Activated naive CD4-positive, alpha-beta T cell treated with anti-CD3 and anti-CD28 coated beads, Interleukin-2, amount 50 U/mL, for 24 hours (primary cell): Measurements from ENCODE around the gene STARD9.
"Not testable (repeated sequence)": the region's sequence is repeated elsewhere in the genome, so short reads cannot be mapped to it uniquely, and the experiment has no call there.

Experiments used
- H3K27ac Mint-ChIP-seq: one replicate; pipeline ENCODE4 v1.8.0; 2021; ENCODE audit warnings: mild to moderate bottlenecking, mixed read lengths
- H3K27me3 Mint-ChIP-seq: one replicate; pipeline ENCODE4 v1.8.0; 2021; ENCODE audit warnings: mixed read lengths
- H3K36me3 Mint-ChIP-seq: one replicate; pipeline ENCODE4 v1.8.0; 2021; ENCODE audit warnings: mixed read lengths
- H3K4me1 Mint-ChIP-seq: one replicate; pipeline ENCODE4 v1.8.0; 2021; ENCODE audit warnings: mixed read lengths
- H3K4me3 Mint-ChIP-seq: one replicate; pipeline ENCODE4 v1.8.0; 2021; ENCODE audit warnings: mild to moderate bottlenecking, mixed read lengths
- H3K9me3 Mint-ChIP-seq: one replicate; pipeline ENCODE4 v1.8.0; 2021; ENCODE audit warnings: mixed read lengths

The STARD9 gene

DNA sequence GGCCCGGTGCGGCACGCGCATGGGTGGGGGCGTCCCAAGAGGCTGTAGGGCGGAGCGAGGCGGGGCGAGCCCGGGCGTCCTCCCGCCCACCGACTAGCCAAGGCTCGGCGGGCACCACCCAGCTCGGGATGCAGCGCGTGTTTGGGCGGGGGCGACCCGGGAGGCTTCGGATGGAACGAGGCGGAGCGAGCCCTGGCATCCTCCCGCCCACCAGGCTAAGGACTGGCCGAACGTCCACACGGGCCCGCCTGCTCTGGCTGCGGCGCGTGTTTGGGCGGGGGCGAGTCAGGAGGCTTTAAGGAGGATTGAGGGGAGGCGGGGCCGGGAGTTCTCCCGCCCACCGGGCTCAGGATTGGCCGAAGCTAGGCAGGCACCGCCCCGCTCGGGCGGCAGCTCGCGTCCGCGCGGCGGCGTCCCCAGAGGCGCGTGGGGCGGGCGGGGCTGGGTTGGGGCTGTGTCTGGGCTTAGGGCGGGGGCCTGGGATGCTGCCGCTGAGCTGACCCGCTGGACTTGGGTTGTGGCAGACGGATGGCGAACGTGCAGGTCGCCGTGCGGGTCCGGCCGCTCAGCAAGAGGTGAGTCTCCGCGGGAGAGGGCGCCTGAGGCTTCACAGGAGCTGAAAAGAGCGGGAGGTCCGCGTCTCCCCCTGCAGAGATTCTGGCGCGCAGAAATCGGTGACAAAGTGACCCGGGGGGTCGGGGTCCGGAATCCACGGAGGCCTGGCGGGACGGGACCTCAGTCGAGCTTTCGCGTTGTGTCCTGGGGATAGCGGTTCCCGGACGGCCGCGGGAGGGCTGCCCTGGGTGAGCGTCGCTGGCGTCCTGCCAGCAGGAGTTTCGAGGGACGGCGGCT is at the start of gene STARD9:
TSS of gene STARD9 (plus strand) at position 419 of the 852 bp plus-strand sequence. CDS start at position 529, 110 bp downstream.
- Mint-ChIP-seq H3K27ac (peak within 1 kb of the TSS; percentile 51), H3K36me3 (no peaks in the 10 kb centered on the region), H3K9me3 (no peaks in the 10 kb centered on the region), H3K27me3 (peaks cover 14% of the 10 kb centered on the region), H3K4me3 (peak within 1 kb of the TSS; percentile 90), H3K4me1 (peaks cover 12% of the 10 kb centered on the region)

DNA sequence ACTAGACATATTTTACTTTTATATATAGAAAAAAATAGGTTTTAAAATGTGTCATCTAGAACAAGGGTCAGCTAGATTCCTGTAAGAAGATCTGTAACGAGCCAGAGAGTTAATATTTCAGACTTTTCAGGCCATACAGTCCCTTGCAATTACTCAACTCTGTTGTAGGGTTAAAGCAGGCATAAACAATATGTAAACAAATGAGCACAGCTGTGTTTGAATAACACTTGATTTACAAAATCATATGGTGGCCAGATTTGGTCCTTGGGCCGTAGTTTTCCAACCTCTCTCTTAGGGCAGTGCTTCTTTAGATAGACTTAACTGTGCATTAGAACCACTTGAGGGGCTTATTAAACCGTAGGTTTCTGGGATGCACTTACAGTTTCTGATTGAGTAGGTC is 46.4 kb upstream of the STARD9 start:
- Mint-ChIP-seq H3K4me3 (no peak overlapping the region), H3K4me1 (no peaks in the 10 kb centered on the region), H3K27ac (no peak overlapping the region)

DNA sequence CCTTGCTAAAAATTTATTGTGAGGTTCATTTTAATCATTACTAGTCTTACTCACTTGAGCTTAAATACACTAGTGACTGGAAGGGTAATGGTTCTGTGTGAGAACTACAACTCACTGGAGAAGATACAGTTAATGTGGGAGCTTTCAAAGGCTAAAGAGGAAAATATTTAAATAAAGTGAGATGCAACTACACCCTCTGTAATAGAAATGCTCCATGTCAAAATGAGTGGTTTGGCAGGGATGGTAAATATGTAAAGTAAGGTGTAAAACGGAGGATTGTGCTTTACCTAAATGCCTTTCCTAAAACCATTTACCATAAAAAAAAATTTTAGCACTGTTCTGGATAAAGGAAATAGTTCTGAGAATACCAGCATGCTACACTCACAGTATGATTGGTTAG is 42.2 kb upstream of the STARD9 start:
- no peak overlapping the region for H3K4me3 Mint-ChIP-seq
- no peak overlapping the region for H3K27ac Mint-ChIP-seq
- peaks cover 16% of the 10 kb centered on the region for H3K36me3 Mint-ChIP-seq
- H3K4me1 Mint-ChIP-seq = no peaks in the 10 kb centered on the region
- no peaks in the 10 kb centered on the region for H3K9me3 Mint-ChIP-seq
- H3K27me3 Mint-ChIP-seq = no peaks in the 10 kb centered on the region

More for the DNA sequence above, 46.4 kb upstream of the STARD9 start:
- Mint-ChIP-seq H3K36me3 (peaks cover 14% of the 10 kb centered on the region), H3K27me3 (no peaks in the 10 kb centered on the region), H3K9me3 (no peaks in the 10 kb centered on the region)

DNA sequence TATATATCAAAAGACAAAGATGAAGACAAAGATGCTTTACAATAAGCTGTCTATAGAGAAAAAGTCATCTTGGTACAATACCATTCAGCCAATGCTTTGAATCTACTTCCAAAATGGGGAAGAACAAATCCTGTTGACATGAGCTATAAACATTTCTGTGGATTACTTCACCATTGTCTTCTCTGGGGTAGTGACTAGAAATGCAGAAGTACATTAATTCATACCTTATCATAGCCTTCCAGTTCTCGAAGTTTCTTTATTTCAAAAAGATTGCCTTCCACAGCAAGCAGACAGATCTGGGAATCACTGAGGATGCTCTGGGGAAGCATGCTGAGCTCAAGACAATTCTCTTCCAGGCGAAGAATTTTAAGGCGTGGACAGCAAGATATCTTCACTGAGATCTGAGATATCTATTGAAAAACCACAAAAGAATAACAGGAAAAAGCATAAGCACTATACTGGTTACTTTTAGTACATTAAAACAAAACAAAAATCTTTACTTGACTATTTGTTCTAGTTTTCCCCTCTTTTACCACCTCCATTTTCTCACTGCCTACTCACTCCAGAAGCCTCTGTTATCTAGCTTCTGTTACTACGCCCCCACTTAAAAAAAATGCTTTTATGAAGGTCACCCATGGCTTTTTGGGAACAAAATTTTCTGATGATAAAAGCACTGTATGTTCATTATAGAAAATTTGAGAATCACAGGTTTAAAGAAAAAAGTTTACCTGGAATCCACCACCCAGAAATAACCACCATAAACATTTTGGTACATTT is 30.4 kb upstream of the STARD9 start:
- H3K4me1 Mint-ChIP-seq = peaks cover 38% of the 10 kb centered on the region
- H3K27me3 Mint-ChIP-seq = no peaks in the 10 kb centered on the region
- H3K4me3 Mint-ChIP-seq = no peak overlapping the region
- peaks cover 1% of the 10 kb centered on the region for H3K36me3 Mint-ChIP-seq
- H3K9me3 Mint-ChIP-seq = no peaks in the 10 kb centered on the region
- H3K27ac Mint-ChIP-seq = peak overlapping the region; percentile 69

DNA sequence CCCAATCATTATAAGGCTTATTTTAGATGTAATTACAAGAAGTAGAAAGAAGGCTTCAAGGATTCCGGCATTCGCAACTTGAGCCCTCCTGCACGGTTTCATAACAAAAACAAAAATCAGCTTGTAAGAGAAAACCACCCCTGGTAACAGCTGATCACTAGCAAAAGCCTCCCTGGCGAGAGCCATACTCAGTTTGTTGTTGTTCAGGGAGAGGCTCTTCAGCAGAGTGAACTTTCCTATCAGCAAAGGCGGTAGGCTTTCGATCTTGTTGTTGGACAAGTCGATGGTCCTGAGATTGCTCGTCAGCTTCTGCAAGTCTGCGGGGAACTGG is 27.5 kb upstream of the STARD9 start:
- Mint-ChIP-seq H3K9me3 (no peaks in the 10 kb centered on the region), H3K4me1 (peaks cover 49% of the 10 kb centered on the region), H3K27me3 (no peaks in the 10 kb centered on the region), H3K4me3 (peak overlapping the region; percentile 94), H3K36me3 (no peaks in the 10 kb centered on the region), H3K27ac (peak overlapping the region; percentile 80)

DNA sequence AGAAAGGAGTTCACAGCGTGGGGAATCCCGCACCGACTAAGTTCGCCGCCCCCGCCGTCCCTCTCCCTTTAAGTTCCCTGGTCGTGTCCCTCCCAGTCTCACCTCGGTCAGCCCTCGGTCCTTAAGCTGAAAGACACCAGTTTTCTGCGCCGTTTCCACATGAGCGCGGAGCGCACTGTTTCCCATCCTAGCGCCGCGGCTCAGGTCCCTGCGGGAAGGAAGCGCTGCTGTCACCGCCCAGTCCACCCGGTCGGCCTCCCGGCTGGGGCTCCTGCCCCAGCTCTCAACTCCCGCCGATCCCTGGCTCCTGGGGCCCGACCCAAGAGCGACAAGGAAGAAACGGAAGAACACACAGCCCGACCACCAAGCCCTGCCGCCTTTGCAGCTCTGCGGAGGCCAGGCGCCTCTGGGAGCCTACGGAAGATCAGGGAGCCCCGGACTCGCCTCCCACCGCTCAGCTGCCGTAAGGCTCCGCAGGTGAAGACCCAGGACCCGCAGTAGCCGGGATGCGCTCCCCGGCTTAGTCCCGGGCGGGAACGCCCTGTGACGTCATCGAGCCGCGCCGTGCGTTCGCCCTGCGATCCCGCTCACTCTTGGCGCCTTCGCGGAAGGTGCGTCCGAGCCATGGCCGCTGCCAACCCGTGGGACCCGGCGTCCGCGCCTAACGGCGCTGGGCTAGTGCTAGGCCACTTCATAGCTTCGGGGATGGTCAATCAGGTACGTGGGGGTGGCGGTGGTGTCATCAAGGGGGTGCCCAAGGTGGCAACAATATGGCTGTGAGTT is 27.0 kb upstream of the STARD9 start, which contains the start of the genes HAUS2 and LRRC57:
TSS of gene HAUS2 (plus strand) at position 590 of the 783 bp plus-strand sequence. CDS start at position 625, 35 bp downstream.
TSS of gene LRRC57 (minus strand) at position 545 of the 783 bp plus-strand sequence. CDS start at position 186, 359 bp downstream.
- peak within 1 kb of the TSS; percentile 80 for H3K27ac Mint-ChIP-seq
- H3K9me3 Mint-ChIP-seq = no peaks in the 10 kb centered on the region
- H3K27me3 Mint-ChIP-seq = no peaks in the 10 kb centered on the region
- peaks cover 51% of the 10 kb centered on the region for H3K4me1 Mint-ChIP-seq
- peak within 1 kb of the TSS; percentile 94 for H3K4me3 Mint-ChIP-seq
- H3K36me3 Mint-ChIP-seq = no peaks in the 10 kb centered on the region

DNA sequence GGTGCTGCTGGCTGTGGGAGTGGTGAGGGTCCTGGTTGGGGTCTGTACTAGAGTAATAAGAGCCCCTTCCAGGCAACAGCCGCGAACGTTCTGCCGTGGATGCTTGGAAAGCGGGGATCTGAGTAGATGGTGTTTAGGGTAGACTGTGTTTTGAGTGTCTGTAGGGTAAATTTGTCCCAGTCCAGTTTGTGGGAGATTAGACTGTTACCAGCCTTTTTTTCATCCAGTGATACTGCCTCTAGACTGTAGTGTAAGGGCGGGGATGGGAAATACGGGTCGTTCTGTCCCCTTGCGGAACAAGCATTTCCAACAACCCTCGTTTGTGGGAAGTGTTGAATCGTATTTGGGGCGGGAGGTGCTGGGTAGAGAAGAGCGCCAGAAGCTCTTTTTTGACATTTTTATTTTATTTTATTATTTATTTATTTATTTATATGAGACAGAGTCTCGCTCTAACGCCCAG is 26.3 kb upstream of the STARD9 start:
- H3K9me3 Mint-ChIP-seq = no peaks in the 10 kb centered on the region
- no peaks in the 10 kb centered on the region for H3K36me3 Mint-ChIP-seq
- no peaks in the 10 kb centered on the region for H3K27me3 Mint-ChIP-seq
- peak overlapping the region; percentile 94 for H3K4me3 Mint-ChIP-seq
- peak overlapping the region; percentile 80 for H3K27ac Mint-ChIP-seq
- H3K4me1 Mint-ChIP-seq = peaks cover 57% of the 10 kb centered on the region

DNA sequence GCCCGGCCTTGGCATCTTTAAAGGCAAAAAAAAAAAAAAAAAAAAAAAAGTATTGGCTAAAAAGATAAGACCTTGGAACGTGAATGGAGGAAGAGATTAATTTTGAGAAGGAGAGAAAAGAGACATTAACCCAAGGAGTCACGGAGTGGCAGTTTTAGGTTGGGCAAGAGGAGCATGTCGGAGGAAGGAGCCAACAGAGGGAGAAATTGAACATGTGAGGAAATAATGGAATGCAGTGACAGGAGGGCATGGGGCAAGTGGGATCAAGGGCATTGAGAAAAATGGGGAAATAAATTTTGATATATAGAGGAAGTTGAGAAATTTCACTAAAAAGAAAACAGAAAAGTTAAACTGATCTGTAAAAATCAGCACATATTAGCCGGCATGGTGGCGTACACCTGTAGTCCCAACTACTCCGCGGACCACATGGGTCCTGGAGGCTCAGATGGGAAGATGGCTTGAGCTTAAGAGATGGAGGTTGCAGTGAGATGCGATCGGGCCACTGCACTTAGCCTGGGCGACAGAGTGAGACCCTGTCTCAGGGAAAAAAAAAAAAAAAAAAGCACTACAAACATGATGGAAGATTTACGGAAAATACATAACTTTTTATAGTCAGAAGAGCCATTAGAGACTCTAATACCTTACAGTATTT is 25.5 kb upstream of the STARD9 start:
- no peaks in the 10 kb centered on the region for H3K9me3 Mint-ChIP-seq
- peak overlapping the region; percentile 94 for H3K4me3 Mint-ChIP-seq
- no peaks in the 10 kb centered on the region for H3K27me3 Mint-ChIP-seq
- no peaks in the 10 kb centered on the region for H3K36me3 Mint-ChIP-seq
- H3K4me1 Mint-ChIP-seq = peaks cover 62% of the 10 kb centered on the region
- H3K27ac Mint-ChIP-seq = peak overlapping the region; percentile 20

DNA sequence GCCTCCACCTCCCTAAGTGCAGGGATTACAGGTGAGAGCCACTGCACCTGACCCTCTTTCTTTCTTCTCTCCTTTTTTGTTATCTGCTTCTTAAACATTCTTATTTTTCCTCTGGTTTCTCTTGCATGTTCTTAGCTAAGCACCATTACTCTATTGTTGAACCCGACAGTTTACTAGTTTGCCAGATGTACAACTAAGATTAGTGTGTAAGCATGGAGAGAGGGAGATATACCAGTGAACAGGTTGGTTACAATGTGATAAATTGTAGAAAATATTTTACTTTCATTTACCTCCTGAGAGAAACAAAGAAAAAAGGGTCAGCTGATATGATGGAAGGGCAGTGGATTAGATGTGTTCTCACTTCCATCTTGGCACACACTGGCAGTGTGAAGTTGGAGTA is 21.9 kb upstream of the STARD9 start:
- Mint-ChIP-seq H3K4me1 (peaks cover 40% of the 10 kb centered on the region), H3K36me3 (peaks cover 1% of the 10 kb centered on the region), H3K27ac (no peak overlapping the region), H3K27me3 (no peaks in the 10 kb centered on the region), H3K9me3 (no peaks in the 10 kb centered on the region), H3K4me3 (no peak overlapping the region)

DNA sequence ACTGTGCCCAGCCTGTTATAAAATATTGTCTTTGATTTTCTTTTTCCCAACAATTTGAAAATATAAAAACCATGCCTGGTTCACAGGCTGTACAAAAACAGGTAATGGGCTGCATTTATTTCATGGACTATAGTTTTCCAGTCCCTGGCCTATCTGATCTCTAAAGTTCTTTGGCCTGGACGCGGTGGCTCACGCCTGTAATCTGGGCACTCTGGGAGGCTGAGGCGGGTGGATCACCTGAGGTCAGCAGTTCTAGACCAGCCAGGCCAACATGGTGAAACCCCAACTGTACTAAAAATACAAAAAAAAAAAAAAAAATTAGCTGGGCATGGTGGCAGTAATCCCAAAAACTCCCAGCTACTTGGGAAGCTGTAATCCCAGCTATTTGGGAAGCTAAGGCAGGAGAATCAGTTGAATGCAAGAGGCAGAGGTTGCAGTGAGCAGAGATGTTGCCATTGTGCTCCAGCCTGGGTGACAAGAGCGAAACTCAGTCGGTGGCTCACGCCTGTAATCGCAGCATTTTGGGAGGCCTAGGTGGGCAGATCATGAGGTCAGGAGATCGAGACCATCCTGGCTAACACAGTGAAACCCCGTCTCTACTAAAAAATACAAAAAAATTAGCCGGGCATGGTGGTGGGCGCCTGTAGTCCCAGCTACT is 18.7 kb upstream of the STARD9 start:
- not testable (repeated sequence) for H3K9me3 Mint-ChIP-seq

DNA sequence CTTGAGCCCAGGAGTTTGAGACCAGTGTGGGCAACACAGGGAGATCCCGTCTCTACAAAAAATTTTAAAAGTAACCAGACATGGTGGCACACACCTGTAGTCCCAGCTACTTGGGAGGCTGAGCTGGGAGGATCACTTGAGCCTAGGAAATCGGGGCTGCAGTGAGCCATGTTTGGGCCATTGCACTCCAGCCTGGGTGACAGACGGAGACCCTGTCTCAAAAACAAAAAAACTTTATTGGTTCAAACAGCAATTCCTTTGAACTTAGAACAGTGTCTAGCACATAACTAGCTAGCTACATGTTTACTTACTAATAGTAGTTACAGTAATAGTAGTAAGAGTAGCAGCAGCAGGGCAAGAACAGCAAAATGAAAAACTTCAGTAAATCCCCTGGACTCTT is 16.7 kb upstream of the STARD9 start:
- Mint-ChIP-seq H3K4me1 (peaks cover 13% of the 10 kb centered on the region), H3K9me3 (no peaks in the 10 kb centered on the region), H3K27me3 (no peaks in the 10 kb centered on the region), H3K4me3 (no peak overlapping the region), H3K36me3 (peaks cover 3% of the 10 kb centered on the region), H3K27ac (no peak overlapping the region)

More for the DNA sequence above, 18.7 kb upstream of the STARD9 start:
- H3K4me3 Mint-ChIP-seq, H3K27ac Mint-ChIP-seq, H3K36me3 Mint-ChIP-seq, H3K27me3 Mint-ChIP-seq: not testable (repeated sequence)
- peaks cover 24% of the 10 kb centered on the region for H3K4me1 Mint-ChIP-seq

DNA sequence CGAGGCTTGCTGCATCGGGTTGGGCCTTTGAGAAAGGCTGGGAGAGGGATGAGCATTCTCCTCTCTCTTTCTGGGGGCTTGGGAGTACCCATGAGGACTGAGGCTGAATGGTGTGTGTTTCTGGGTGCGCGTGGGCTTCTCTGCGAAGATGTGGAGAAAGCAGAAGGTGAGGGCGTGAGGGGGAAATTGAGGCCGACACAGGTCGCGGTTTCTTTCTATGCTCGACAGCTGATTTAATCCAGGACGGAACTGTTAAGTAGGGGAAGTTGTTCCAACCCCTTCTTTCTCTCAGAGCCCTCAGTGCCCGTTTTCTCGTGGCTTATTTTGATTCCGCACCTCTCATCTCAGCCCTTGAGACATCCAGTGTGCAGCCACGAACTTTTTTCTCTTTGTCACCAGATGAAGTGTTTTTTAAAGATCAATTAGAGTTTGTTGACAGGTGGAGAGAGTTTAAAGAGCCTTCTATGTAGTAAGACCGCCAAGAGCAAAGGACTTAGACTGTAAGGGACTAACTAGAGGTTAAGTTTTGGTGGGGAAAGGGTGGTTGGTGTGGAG is 711 bp downstream of the STARD9 start:
- Mint-ChIP-seq H3K4me3 (peak overlapping the region; percentile 90), H3K4me1 (peaks cover 17% of the 10 kb centered on the region), H3K27me3 (peaks cover 14% of the 10 kb centered on the region), H3K36me3 (no peaks in the 10 kb centered on the region), H3K27ac (peak overlapping the region; percentile 30), H3K9me3 (no peaks in the 10 kb centered on the region)

DNA sequence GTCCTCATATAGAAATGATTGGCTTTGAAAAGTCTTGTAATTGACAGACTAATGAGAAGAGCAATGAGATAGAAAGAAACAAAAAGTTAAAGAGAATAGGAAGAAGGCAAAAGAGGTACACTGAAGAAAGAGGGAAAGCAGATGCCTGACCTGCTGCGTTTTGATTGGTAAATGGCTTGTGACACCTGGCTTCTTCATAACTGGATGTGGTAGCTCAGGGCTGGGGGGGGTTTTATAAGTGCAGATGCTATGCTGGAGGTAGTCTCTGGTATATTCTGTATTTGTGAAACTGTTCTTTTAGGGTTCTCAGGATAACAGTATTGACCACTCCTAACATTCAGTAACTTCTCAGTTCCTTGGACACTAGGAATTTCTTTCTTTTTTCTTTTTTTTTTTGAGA is 1.4 kb downstream of the STARD9 start:
- Mint-ChIP-seq H3K36me3 (no peaks in the 10 kb centered on the region), H3K4me1 (peaks cover 21% of the 10 kb centered on the region), H3K4me3 (peak overlapping the region; percentile 90), H3K27me3 (peaks cover 14% of the 10 kb centered on the region), H3K9me3 (no peaks in the 10 kb centered on the region), H3K27ac (no peak overlapping the region)

DNA sequence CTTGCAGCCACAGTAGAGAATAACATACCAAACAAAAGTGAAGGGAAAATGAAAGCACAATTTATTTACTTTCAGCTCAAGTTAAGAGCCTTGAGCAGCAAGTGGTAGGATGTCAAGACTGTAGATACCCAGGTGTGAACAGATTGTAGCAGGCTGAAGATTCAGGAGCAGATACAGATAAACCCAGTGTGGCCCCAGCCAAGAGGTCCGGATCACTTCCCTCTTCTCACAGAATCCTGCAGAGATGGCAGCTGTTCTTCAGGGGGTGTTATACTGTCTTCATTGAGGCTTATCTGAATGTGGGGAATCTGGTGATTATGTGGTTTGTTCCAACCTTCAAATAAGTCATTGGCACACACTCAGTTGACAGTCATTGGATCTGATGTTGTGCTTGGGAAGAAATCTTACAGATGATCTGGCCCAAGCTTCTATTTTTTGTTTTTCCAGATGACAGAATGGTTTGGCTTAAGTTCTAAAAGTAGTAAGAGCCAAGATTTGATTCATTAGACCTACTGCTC is 2.2 kb downstream of the STARD9 start:
- H3K9me3 Mint-ChIP-seq = no peaks in the 10 kb centered on the region
- no peaks in the 10 kb centered on the region for H3K36me3 Mint-ChIP-seq
- H3K27me3 Mint-ChIP-seq = peaks cover 14% of the 10 kb centered on the region
- H3K4me1 Mint-ChIP-seq = peaks cover 27% of the 10 kb centered on the region
- H3K27ac Mint-ChIP-seq = no peak overlapping the region
- no peak overlapping the region for H3K4me3 Mint-ChIP-seq
